ENCODE results near the gene IFITM5.

DNA sequence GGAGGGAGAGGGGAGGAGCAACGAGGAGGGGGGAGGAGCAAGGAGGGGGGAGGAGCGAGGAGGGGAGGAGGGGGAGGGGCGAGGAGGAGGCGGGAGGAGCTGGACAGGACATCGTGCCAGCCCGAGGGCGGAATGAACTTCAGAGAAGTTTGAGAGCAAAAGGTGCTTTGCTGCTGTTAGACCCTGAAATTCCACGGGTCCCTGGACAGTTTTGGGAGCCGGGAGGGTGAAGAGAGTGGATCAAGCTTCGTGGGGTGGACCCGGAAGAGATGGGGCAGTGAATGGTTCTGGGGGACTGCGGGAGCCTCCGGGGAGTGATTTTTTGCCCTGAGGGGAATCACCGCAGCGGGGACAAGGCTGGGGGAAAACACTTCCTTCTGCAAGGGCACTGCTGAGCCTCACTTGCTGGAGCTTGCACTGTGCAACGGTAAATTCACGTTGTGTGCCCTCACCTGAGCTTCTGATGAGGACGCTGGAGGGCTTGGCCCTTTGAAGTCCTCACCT lies 31.8 kb downstream of the IFITM5 start:
- TF ChIP-seq, protein P1, sequence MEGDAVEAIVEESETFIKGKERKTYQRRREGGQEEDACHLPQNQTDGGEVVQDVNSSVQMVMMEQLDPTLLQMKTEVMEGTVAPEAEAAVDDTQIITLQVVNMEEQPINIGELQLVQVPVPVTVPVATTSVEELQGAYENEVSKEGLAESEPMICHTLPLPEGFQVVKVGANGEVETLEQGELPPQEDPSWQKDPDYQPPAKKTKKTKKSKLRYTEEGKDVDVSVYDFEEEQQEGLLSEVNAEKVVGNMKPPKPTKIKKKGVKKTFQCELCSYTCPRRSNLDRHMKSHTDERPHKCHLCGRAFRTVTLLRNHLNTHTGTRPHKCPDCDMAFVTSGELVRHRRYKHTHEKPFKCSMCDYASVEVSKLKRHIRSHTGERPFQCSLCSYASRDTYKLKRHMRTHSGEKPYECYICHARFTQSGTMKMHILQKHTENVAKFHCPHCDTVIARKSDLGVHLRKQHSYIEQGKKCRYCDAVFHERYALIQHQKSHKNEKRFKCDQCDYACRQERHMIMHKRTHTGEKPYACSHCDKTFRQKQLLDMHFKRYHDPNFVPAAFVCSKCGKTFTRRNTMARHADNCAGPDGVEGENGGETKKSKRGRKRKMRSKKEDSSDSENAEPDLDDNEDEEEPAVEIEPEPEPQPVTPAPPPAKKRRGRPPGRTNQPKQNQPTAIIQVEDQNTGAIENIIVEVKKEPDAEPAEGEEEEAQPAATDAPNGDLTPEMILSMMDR (IDR thresholded peaks at IDR 0.05) = no peak
- peak in 1 of 4 donors; percentile 72 for TF ChIP-seq POLR2A (IDR thresholded peaks at IDR 0.05)
